ENCODE results near the gene RIPOR1.

RIPOR1 gene

DNA sequence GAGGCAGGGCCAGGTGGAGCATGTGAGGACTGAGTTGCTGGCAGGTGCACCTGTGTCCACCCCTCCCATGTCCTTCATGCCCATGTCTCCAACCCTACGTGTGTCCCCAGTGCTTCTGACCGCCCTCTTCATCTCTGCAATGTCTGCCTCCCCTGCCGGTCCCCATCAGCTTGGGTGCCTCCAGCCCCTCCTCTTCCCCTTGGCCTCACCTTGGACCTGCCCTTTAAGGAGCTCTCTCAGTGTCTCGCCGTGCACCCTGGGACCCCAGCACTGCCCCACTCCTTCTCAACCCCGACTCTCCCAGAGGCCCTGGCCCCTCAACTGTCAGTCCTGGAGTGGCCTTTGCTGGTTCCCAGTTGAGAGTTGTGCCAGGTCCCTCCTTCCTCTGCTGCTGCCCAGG is 15.0 kb downstream of the RIPOR1 start:
- H3K9ac ChIP-seq (ENCODE audit: low read length), result no peak overlapping the region
- no peak overlapping the region for H3K27ac ChIP-seq (ENCODE audit: low read depth, low read length)
- H4K20me1 ChIP-seq (ENCODE audit: low read depth, low read length), result no peaks in the 10 kb centered on the region
- H3K27me3 ChIP-seq (ENCODE audit: low read length), result no peaks in the 10 kb centered on the region
- H3K9me3 ChIP-seq (ENCODE audit: insufficient read depth, low read length), result no peaks in the 10 kb centered on the region
- H3K36me3 ChIP-seq (ENCODE audit: low read length), result no peaks in the 10 kb centered on the region
- no peaks in the 10 kb centered on the region for H3K9me2 ChIP-seq (replicated peaks; ENCODE audit: insufficient read depth, low read length)
- peaks cover 16% of the 10 kb centered on the region for H3F3A ChIP-seq (ENCODE audit: insufficient read depth)
- H3K4me2 ChIP-seq (ENCODE audit: low read depth, low read length, poor library complexity, severe bottlenecking), result no peak overlapping the region
- H3K4me3 ChIP-seq (ENCODE audit: insufficient read depth, low read length, poor library complexity, severe bottlenecking), result no peak overlapping the region
- TF ChIP-seq CTCF (IDR thresholded peaks at IDR 0.05; ENCODE audit: insufficient read depth, low read length, poor library complexity, severe bottlenecking) (no peak), EZH2phosphoT487 (conservative IDR thresholded peaks at IDR 0.05; ENCODE audit: low read length) (no peak)
- no peak overlapping the region for H2AFZ ChIP-seq (ENCODE audit: low read depth, low read length, severe bottlenecking)
- H3K79me2 ChIP-seq (ENCODE audit: insufficient read depth, low read length), result no peaks in the 10 kb centered on the region

GRCh38 chr16:67544329-67544841 is 15.8 kb downstream of the RIPOR1 start:
- Histone ChIP-seq H4K20me1 (ENCODE audit: low read depth, low read length) (no peaks in the 10 kb centered on the region), H2AFZ (ENCODE audit: low read depth, low read length, severe bottlenecking) (no peak overlapping the region), H3K4me3 (ENCODE audit: insufficient read depth, low read length, poor library complexity, severe bottlenecking) (no peak overlapping the region), H3K27me3 (ENCODE audit: low read length) (no peaks in the 10 kb centered on the region), H3K27ac (ENCODE audit: low read depth, low read length) (no peak overlapping the region), H3K9ac (ENCODE audit: low read length) (no peak overlapping the region), H3K79me2 (ENCODE audit: insufficient read depth, low read length) (no peaks in the 10 kb centered on the region; the same call in 1 of the 2 replicates), H3K9me3 (ENCODE audit: insufficient read depth, low read length) (no peaks in the 10 kb centered on the region), H3K9me2 (replicated peaks; ENCODE audit: insufficient read depth, low read length) (no peaks in the 10 kb centered on the region), H3K36me3 (ENCODE audit: low read length) (no peaks in the 10 kb centered on the region), H3F3A (ENCODE audit: insufficient read depth) (peaks cover 23% of the 10 kb centered on the region), H3K4me2 (ENCODE audit: low read depth, low read length, poor library complexity, severe bottlenecking) (no peak overlapping the region)
- TF ChIP-seq CTCF (IDR thresholded peaks at IDR 0.05; ENCODE audit: insufficient read depth, low read length, poor library complexity, severe bottlenecking) (no peak), EZH2phosphoT487 (conservative IDR thresholded peaks at IDR 0.05; ENCODE audit: low read length) (no peak)

DNA sequence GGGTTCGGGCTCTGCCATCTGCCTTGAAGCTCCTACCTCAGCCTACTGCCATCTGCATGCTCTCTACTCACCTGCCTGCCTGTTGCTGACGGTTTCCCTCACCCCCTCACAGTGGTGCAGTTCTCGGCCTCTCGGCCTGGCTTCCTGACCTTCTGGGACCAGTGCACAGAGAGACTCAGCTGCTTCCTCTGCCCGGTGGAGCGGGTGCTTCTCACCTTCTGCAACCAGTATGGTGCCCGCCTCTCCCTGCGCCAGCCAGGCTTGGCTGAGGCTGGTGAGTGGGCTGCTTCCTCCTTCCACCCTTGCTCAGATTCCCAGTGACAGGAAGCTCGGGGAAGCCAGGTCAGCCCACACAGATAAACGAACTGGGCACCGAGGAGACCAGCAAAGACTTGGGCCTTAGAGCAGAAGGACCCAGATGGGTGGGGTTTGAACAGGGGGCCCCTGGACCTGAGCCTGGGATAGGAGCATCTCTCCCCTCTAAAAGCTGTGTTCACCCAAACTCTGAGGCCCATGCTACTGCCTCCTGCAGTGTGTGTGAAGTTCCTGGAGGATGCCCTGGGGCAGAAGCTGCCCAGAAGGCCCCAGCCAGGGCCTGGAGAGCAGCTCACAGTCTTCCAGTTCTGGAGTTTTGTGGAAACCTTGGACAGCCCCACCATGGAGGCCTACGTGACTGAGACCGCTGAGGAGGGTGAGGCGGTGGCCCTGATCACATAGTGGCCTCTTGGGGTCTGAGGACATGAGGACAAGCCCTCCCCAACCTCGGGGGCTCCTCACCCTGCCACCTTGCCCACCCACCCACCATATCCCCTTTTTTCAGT is 16.4 kb downstream of the RIPOR1 start:
- no peak for TF ChIP-seq CTCF (IDR thresholded peaks at IDR 0.05; ENCODE audit: insufficient read depth, low read length, poor library complexity, severe bottlenecking)
- no peak for TF ChIP-seq EZH2phosphoT487 (conservative IDR thresholded peaks at IDR 0.05; ENCODE audit: low read length)
- Histone ChIP-seq H3K36me3 (ENCODE audit: low read length) (no peaks in the 10 kb centered on the region), H3K27ac (ENCODE audit: low read depth, low read length) (no peak overlapping the region)

More for the DNA sequence above, 16.4 kb downstream of the RIPOR1 start:
- H3K27me3 ChIP-seq (ENCODE audit: low read length), result no peaks in the 10 kb centered on the region
- H3K9ac ChIP-seq (ENCODE audit: low read length), result no peak overlapping the region
- no peaks in the 10 kb centered on the region for H4K20me1 ChIP-seq (ENCODE audit: low read depth, low read length)
- H3K79me2 ChIP-seq (ENCODE audit: insufficient read depth, low read length), result no peaks in the 10 kb centered on the region; the same call in 1 of the 2 replicates
- H3K4me2 ChIP-seq (ENCODE audit: low read depth, low read length, poor library complexity, severe bottlenecking), result no peak overlapping the region
- H3K4me3 ChIP-seq (ENCODE audit: insufficient read depth, low read length, poor library complexity, severe bottlenecking), result no peak overlapping the region
- no peaks in the 10 kb centered on the region for H3K9me2 ChIP-seq (replicated peaks; ENCODE audit: insufficient read depth, low read length)
- peaks cover 30% of the 10 kb centered on the region for H3F3A ChIP-seq (ENCODE audit: insufficient read depth)
- H3K9me3 ChIP-seq (ENCODE audit: insufficient read depth, low read length), result no peaks in the 10 kb centered on the region
- no peak overlapping the region for H2AFZ ChIP-seq (ENCODE audit: low read depth, low read length, severe bottlenecking)

Data from SU-DHL-6 (cell line).